Central memory CD4-positive, alpha-beta T cell (primary cell): ENCODE data around the gene SLC12A8.

Experiments used
- DNase-seq: peaks from one replicate; pipeline ENCODE4 v3.0.0; 2022

The SLC12A8 gene

DNA sequence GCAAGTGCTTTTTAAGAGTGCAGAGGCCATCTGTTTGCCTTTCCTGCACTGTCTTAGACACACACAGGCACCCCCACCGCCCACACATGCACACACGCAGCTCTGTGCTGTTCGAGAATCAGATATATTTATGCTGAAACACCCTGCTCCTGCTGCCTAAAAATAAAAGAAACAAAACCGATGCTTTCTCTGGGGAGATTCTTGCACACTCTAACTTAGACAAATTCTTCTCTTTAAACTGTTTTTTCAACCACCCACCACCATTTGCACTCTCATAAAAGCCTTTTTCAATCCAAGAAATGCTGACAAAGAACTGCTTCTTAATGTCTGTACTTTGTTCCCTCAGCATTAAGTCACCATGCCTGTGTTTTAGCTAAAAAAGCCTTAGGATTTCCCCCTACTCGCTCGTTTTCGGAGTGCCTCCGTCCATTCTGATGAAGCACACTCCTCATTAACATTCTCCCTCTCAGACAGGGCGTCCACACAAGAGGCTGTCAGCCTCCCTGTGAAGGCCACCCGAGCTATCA lies 26.2 kb downstream of the SLC12A8 start:
- no peak for DNase-seq

DNA sequence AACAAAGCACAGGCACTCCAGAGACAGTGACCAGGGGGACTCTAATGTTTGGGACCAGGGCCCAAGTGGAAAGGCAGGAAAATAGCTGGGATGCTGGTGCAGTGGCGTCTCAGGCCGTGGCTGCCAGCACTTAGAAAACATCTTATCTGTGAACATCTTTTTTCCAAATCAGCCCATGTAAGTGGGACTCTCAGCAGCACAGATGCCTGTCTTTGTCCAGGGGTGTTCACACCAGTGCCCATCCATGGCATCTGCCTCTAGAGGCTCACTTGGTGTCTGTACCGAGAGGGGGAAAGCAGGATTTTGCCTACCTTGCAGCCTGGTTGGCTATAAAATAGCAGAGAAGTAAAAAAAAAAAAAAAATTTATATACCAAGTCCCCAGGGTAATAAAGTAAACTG lies 26.7 kb downstream of the SLC12A8 start:
- DNase-seq = no peak

DNA sequence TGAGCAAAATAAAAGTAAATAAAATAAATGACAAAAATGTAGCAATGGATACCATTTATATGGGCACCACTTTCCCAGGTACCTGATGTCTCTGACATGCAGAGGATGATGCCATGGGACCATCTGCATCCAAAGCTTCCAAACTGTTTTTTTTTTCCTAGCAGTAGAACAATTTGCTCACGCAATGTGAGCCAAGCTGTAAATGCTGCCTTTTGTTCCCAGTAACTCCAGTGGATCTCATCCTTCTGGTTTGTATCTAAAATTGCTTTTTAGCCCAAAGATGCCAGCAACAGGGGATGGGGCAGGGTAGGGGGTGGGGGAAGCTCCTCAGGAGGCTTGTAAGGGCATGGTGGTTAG lies 32.7 kb downstream of the SLC12A8 start:
- DNase-seq = no peak

DNA sequence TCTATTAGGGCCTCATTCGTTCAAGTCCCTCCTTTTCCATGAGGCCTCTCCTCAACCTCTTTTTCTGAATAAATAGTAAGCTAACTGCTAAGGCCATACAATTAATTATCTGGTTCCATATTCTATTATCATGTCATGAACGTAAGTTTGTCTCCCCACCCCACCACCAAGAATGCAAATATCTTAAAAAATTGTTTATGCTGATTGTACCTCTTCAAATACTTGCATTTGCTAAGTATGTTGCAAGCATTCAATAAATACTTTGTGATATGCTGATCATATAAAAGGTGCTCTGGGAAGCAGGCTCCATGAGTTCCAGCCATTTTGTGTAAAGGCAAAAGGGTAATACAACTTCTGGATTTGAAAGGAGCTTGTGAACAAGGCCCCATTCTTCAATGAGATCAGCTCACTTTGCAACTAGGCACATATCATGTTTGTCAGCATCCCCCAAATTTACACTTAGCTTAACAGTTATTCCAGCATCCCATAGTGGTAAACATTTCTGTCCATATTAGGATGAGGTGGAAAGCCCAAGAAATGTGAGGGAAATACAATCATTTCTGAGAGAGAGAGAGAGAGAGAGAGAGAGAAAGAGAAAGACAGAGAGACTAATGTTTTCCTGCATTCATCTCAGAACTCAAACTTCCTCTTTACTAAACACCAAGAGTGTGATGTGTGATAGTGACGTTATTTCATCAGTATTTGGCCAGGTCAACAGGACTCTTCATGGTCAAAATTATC lies 33.2 kb downstream of the SLC12A8 start:
- no peak for DNase-seq

DNA sequence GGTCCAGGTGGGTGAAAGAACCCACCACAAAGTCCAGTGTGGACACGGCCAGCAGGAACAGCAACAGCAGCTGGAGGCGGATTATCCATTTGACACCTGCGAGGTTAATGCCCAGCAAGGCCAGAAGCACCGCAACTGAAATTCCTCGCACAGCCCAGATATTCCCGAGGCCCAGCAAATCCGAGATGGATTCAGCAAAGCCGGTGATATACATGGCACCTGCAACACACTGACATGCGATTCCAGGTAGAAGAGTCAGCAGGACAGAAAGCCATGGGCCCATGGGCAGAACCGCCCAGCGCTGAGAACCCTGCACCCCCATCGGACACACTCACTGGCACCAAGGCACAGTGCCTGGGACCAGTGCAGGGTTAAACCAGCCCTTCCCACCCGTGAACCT lies 34.8 kb downstream of the SLC12A8 start:
- no peak for DNase-seq

DNA sequence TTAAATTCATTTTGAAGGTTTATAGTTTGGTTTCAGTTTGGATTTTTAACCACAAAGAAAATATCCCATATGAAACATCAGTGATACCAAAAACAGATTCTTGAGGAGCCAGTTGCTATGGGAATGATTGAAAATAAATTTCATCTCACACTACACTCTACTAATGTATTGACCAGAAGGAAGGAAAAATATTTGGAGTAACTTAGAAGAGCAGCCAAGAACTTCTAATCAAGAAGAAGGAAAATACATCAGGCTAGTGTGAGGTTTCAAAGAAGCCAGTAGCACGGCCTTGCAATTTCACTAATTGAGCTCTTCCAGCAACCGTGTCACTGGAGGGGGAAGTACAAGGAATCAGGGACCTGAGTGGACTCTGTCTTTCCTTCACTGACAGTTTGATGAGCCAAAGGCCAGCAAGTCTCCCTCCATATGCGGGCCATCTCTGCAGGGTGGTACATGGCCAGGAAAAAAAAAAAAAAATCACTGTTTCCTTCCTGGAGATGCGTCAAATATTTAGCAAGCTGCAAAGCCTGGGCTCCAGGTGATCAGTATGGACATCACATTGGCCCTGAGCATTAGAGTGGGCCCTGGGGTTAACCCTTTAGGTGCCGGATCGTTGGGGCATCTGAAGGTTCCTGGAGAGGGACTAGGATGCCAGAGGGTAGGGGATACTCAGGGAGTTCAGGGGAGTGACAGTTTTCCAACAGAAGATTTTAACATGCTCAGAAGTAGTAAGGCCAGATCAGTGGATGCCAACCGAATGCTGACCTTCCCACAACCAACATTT lies 37.1 kb downstream of the SLC12A8 start:
- DNase-seq = no peak

DNA sequence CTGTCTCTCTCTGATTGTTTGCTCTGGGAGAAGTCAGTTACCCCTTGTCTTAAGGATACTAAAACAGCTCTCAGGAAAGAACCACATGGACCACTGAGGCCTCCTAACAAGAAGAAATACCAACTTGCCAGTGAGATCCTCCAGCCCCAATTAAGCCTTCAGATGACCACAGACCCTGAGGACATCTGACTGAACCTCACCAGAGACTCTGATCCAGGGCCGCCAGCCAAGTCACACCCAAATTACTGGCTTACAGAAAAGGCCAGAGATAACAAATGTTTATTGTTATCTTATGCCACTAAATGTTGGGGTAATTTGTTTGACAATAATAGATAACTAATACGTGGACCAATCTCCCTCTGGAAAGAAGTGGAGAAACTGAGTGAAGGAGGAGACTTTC lies 40.2 kb downstream of the SLC12A8 start:
- DNase-seq = no peak

DNA sequence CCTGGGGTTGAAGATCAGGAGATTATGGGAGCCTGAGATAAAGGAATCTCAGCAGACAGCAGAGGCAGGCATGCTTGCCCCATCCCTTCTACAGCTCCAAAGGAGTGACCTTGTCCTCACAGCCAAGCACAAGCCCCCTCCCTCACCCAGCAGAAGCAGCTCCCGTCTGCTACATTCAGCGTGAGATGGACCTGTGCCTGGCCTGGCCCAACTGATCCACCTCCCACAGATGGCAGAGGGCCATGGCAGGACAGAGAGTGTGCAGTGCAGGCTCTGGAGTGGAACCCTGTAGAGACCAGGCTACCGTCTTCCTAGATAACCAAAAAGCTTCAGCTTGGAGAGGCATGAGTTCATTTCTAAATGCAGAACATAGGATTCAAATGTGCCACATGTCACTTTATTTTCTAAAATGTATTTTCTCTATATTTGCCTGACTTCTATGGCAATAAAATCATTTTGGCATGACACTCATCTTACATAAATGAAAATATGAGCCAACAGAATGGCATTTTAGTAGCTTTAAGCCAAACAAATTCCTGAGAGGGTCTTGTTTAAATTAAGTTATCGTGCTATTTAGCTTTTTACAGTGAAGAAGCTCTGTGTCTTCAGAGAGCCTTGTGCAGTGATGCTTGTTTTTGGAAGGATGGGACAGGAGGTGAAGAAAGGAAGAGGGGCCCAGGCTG lies 43.7 kb downstream of the SLC12A8 start:
- no peak for DNase-seq

DNA sequence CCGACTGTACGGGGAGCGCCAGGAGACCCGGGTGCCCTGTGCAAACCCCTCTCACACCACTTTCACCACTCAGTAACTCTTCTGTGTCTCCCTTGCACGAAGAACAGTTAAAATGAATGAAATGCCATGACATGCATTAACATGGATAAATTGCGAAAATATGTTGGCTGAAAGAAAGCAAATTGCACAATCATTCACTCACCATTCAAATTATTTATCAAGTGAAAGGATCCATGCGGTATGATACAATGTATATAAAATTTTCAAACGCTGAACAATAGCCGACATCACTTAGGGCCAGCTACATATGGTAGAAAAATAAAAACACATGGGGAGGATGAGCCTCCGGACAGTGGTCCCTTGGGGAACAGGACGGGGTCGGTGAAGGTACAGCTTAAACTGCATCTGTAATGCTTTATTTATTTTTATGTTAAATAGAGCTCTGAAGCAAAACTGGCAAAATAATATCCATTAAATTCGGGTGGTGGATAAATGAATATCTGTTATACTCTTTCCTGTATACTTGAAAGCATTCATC lies 45.9 kb downstream of the SLC12A8 start:
- DNase-seq = no peak

DNA sequence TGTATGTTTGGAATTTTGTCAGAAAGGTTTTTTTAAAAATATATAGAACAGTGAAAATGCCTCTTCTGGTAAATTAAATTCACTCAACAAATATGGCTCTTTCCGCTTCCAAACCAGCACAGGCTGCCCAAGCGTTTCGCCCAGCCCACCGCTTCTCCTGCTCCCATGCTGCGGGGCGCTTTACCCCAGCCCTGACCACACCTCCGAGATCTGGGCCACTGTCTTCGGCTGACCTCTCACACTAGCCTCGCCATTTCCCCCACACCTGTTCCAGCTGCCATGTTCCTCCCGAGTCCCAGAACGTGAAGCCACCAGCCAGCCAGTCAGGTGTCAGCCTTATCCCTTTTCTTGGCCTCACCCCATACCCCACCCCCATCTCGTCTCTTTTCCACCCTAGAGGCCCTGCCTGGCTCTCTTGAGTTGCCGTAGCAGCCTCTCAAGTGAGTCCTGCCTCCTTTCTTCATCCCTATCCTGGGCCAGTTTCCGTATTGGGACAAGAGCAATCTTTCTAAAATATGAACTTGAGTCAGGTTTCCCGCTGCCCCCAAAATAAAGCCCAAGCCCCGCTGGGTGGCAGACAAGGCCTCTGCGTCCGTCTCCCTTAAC lies 46.5 kb downstream of the SLC12A8 start:
- no peak for DNase-seq

DNA sequence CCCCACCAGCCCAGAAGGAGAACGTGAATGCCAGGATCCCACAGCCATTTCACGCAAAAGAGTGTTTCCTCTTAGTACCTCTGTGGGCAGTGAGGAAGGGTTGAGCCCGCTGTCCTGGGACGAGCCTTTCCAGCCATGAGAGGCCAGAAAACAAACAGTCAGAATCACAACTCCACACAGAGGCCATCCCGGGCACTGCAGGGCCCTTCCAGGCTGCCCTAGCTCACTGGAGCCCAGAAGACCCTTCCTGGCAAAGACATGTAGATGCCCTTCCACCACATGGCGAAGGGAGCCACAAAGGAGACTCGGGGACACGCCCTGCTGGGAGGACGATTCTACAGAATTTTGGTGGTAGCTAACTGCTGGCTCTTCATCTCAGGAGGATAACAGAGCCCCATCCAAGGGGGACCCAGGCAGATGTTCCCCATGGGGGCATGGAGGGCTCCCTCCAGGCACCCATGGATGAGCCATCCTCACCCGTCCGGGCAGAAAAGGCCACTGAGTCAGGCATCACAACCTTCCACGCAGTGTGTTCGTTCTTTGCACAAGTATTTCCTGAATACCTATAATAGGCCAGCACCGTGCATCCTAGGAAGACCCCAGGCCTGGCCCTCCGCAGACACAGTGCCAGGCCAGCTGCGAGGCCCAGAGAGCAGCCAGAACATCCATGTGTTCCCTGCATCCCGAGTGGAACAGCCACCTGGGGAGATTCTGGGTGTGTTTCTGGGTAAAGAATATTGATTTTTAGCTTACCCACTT lies 47.2 kb downstream of the SLC12A8 start:
- DNase-seq = no peak

DNA sequence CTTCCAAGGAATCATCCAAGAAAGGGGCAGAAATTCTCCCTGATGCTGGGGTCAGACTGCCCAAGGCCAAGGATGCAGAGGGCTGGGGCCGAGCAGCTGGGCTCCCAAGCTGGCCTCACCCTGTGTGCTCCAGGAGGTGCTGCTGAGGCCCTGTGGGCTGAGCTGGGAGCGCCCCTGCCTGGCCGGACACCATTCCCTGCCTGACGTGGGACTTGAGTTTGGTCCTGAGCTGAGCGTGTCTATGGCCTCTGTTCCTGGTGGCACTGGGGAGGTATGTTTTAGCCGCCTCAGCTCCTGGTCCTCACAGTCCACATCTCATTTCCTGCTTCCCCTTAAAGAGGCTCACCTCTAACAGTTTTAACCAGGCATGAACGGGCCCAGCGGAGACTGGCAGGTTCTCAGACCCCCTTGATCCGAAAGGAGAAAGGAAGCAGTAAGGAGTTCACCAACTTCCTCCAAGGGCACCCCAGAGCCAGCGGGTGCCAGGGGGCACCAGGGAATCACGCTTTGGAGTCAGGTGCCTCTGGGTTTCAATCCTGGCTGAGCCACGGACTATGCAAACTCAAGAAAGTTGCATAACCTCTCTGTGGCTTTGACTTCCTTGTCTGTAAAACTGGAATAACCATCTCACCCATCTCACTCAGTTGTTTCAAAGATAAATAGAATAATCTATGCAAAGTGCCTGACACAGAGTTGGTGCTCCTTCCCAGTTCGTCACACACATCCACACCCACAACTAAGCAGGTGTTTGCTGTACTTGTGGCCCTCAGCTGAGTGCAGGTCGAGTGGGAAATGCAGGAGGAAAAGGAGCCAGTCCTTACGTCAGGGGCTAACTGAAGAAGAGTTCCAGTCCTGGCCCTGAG lies 48.6 kb downstream of the SLC12A8 start:
- no peak for DNase-seq

DNA sequence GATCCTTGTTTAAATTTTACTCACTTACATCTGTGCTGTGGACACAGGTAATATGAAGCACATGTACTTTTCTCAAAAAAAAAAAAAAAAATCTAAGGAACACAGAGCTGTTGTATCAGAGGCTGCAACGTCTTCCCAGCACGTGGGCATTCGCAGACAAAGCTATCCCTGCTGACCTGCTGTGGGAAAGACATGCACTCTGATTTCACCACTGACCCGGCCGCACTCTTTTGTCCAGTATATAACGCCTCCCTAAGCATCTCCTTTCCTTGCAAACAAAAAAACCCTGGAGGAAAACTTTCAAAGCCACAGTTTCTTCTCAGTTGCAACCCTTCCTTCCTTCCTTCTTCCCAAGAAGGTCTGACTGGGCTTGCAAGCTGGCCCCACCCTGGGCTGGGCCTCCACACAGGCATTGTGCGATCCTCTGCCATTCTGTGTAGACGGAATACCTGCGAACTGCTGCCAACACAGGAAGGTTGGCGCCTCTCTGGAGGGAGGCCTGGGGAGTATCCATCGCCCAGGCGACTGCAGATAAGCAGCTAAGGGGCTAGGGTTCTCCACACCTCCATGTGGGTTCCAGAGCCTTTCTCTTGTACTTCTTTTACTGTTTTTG lies 50.8 kb downstream of the SLC12A8 start:
- no peak for DNase-seq

DNA sequence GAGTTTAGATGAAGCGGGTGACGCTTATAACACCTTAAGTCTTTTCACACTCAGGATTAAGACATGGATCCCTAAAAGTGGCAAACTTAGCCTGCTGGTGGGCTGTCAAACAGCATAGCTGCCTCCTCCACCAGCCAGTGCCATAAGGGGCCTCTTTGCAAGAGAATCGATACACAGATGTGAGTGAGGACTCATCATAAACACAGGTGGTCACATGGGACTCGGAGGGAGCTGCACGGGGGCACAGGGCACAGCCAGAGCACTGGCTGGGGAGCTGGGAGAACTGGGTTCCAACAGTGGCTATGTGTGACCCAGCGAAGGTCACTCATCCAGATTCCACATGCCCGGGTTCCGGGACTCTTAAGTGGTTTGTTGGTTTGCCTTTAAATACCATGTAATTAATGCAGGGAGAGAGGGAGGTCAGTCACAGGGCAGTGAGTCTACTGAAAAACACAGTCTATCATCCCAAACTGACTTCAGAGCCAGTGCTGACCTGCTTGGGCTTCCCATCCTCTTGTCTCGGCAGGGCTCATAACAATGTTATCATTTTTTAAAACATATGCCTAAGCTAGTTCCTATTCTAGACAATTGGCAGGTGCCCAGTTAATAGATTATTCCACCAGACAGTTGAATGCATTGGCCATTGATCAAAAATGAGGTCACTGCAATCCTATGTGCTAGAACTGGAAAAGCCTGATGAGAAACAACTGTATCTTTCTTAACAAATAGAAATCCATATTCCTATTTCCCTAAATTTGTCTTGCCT lies 51.8 kb downstream of the SLC12A8 start:
- no peak for DNase-seq

DNA sequence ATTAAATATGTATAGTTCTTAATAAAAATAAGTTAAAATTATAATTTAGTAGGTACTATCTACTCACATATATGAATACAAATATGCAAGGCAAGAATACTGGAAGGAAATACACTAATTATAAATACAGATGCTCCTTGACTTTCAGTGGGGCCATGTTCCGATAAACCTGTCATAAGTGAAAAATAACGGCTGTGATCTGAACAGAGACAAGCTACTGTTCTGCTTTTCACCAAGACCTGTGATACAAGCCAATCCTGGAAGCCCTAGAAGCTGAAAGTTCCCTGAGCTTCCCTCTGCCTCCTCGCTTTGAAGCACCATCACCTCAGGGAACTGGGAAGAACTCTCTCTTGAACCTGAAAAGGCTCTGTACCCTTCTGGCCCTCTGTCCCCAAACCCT lies 55.4 kb downstream of the SLC12A8 start:
- DNase-seq = no peak

DNA sequence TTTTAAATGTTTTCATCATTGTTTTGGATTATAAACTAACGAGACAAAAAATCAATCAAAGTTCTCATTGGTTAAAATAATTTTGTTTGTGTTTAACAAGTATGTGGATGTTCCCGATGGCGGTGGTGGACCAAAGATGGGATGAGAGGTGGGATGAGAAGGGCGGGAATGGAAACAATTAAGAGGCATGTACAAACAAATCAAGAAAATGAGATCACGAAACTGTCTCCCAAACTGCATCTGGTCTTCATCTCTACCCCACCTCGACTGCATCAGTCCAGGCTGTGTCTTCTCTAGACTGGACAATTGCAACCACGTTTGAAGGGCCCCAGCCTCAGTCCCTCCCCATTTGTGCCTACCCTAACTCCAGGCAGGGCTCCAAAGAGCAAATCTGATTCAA lies 56.1 kb downstream of the SLC12A8 start:
- DNase-seq = no peak

DNA sequence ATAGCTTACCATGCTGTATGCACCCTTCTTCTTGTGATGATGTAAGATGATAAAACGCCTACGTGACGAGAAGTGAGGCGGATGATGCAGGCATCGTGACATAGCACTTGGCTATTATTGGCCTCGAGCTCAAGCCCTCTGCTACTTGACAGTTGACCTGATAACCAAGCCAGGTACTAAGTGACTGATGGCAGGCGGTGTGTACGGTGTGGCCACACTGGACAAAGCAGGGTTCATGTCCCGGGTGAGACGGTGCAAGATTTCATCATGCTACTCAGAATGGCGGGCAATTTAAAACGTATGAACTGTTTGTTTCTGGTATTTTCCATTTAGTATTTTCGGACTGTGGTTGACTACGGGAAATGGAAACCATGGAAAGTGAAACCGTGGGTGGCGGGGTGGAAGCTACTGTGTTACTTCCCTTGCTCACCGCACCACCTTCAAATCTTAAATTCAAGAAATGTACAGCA lies 57.7 kb downstream of the SLC12A8 start:
- DNase-seq = no peak

DNA sequence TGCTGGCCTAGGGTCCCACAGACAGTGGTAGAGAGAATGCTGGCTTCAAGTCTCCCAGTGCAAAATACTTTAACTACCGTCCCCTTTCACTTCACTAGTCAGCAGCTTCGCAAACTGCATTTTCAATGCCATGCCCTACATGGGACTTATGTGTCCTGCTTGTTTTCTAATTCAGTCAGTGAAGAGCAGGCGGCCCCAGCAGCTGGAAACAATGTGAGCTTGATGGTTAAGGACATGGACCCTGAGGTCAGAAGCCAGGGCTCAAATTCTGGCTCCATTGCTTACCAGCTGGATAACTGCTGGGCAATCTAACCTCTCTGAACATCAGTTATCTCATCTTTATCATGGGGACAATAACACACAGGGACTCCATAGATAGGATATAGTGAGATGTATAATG lies 58.4 kb downstream of the SLC12A8 start:
- no peak for DNase-seq

DNA sequence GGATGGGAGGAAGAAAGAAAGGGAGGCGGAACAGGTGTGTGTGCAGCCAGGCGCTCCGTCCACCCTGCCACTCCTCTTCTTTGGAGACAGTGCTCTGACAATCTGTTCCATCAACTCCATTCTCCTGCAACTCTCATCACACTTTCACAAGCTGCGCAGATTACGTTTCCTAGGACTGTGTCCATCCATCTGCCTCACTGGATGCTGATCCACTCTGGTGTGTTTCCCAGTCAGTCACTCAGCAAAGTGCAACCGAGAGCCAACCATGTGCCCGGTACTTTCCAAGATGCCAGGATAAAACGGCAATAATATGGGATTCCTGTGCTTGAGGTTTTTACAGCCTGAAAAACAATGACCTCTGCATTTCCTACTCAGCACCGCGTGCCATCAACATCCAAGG lies 59.6 kb downstream of the SLC12A8 start:
- DNase-seq = no peak

DNA sequence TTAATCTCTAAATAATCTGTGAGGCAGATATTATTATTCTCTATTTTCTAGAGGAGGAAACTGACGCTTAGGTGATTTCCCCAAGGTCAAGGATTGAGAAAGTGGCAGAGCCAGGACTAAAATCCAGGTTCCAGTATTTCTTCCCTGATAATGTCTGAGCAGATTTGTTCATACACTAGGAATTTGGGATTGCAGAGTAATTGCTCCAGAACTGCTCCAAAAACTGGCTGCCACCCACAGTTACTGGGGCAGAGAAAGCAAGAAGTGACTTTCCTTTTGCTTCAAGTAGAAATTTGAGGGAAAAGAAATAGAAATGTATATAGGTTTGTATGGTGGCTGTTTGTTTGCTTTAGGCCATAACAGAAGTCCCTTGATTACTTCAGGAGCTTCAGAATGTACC lies 60.6 kb downstream of the SLC12A8 start:
- no peak for DNase-seq
